ENCODE measurements around the gene PEAK3. TPM values are rescaled to one million over a fixed set of nuclear protein-coding genes. Genes with fewer than 3 reads are reported as not detected.

Gene PEAK3
- total and polyA plus RNA-seq, 9 donors: 0.10 to 0.62 (median 0.26) TPM; not detected in 3

DNA sequence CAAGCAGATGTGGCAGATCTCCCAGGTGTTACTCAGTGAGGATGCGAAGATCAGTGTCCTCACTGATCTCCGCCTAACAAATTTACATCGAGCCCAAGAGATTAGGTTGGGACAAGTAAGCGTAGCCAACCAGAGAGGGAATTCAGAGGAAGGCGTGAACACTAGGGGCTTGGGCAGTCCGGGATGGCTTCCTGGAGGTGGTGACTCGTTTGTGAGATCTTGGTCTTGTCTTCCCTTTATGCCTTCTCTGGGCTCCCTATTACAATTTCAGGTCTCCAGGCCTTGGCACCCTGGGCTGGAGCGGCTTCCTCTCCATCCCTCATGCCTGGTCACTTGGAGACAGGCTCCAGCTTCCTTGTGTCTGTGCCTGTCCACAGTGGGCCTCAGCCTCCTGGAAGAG is 39.2 kb downstream of the PEAK3 start:
- TF ChIP-seq POLR2A (IDR thresholded peaks at IDR 0.05): no peak
- TF ChIP-seq, protein P1, sequence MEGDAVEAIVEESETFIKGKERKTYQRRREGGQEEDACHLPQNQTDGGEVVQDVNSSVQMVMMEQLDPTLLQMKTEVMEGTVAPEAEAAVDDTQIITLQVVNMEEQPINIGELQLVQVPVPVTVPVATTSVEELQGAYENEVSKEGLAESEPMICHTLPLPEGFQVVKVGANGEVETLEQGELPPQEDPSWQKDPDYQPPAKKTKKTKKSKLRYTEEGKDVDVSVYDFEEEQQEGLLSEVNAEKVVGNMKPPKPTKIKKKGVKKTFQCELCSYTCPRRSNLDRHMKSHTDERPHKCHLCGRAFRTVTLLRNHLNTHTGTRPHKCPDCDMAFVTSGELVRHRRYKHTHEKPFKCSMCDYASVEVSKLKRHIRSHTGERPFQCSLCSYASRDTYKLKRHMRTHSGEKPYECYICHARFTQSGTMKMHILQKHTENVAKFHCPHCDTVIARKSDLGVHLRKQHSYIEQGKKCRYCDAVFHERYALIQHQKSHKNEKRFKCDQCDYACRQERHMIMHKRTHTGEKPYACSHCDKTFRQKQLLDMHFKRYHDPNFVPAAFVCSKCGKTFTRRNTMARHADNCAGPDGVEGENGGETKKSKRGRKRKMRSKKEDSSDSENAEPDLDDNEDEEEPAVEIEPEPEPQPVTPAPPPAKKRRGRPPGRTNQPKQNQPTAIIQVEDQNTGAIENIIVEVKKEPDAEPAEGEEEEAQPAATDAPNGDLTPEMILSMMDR (IDR thresholded peaks at IDR 0.05): no peak
- no peak for TF ChIP-seq EP300 (IDR thresholded peaks at IDR 0.05)
- Histone ChIP-seq H3K27me3 (no peaks in the 10 kb centered on the region), H3K27ac (no peak overlapping the region), H3K4me3 (no peak overlapping the region), H3K4me1 (ENCODE audit: insufficient read depth) (peaks cover 19% of the 10 kb centered on the region), H3K36me3 (no peaks in the 10 kb centered on the region), H3K9me3 (no peaks in the 10 kb centered on the region)
- no peak for DNase-seq
- 87 to 91% (median 89%) methylated on average over 8 of the region's 8 CpGs for WGBS, 3 donors
- intact Hi-C loops (cut with DNase I): loop anchor here in 1 of 4 donors (10.0 kb wide), 1 partner anchor 372 kb away; no protein-coding TSS in a partner anchor

- Histone ChIP-seq H3K27me3 (no peaks in the 10 kb centered on the region), H3K27ac (no peak overlapping the region), H3K36me3 (no peaks in the 10 kb centered on the region), H3K4me1 (ENCODE audit: insufficient read depth) (peaks cover 25% of the 10 kb centered on the region), H3K4me3 (no peak overlapping the region), H3K9me3 (no peaks in the 10 kb centered on the region)
- DNase-seq: no peak
- intact Hi-C loops (cut with DNase I): loop anchor here in 1 of 4 donors (10.0 kb wide), 1 partner anchor 373 kb away; no protein-coding TSS in a partner anchor
- 85 to 89% (median 88%) methylated on average over 12 of the region's 12 CpGs for WGBS, 3 donors
- no peak for TF ChIP-seq POLR2A (IDR thresholded peaks at IDR 0.05)
- TF ChIP-seq, protein P1 (IDR thresholded peaks at IDR 0.05): no peak
- no peak for TF ChIP-seq EP300 (IDR thresholded peaks at IDR 0.05)
These were observed 39.9 kb downstream of the PEAK3 start for GRCh38 chr19:2242092-2242537.

DNA sequence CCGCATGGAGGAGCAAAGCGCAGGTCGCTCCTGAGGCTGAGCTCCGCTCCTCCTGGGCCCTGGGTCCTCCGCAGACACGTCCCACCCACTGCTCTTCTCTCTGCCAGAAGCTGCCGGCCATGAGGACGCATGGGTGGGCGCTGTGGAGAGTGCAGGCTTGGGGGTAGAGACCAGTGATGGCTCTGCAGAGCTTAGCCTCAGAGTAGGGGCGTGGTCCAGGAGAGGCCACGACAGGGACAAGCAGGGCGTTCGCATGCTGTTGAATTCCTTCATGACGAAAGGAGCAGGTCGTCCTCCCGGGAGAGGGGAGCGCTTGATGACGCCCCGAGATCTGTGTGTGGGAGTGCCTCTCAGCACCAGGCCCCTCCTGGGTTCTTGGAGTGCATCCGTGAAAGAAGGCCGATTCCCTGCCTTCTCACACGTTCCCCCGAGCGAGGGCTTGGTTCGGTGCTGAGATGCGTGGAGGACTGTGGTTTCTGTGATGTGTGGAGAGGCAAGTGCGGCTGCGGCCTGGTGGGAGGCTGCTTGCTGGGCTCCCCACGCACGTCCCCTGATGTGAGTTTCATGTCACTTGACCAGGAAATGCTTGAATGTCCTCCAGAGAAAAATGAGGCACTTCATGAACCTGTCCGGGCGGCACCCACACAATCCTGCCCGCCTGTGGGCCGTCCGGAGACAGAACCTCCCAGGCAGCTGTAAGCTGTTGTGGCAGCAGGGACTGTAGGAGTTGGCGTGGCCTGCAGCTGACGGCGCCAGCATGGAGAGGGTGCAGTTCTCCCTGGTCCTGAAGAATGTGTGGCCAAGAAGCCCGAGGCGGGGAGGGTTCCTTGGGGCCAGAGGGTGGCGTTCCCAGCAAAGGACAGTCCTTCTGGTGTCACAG is 40.9 kb downstream of the PEAK3 start:
- H3K27me3 ChIP-seq: no peaks in the 10 kb centered on the region
- TF ChIP-seq, protein P1 (IDR thresholded peaks at IDR 0.05): no peak
- TF ChIP-seq POLR2A (IDR thresholded peaks at IDR 0.05) (no peak), EP300 (IDR thresholded peaks at IDR 0.05) (no peak)
- no peak overlapping the region for H3K4me3 ChIP-seq
- no peak for DNase-seq
- no peak overlapping the region for H3K27ac ChIP-seq
- 50 to 63% (median 59%) methylated on average over 41 of the region's 41 CpGs for WGBS, 3 donors
- no peaks in the 10 kb centered on the region for H3K9me3 ChIP-seq
- no peaks in the 10 kb centered on the region for H3K36me3 ChIP-seq
- intact Hi-C loops (cut with DNase I): loop anchor here in 1 of 4 donors (10.0 kb wide), 1 partner anchor 374 kb away; no protein-coding TSS in a partner anchor
- H3K4me1 ChIP-seq (ENCODE audit: insufficient read depth): peaks cover 25% of the 10 kb centered on the region

- 13 to 20% (median 14%) methylated on average over 34 of the region's 34 CpGs for WGBS, 3 donors
- H3K9me3 ChIP-seq: no peaks in the 10 kb centered on the region
- H3K36me3 ChIP-seq: no peaks in the 10 kb centered on the region
- H3K4me3 ChIP-seq: peak overlapping the region; percentile 34
- H3K27me3 ChIP-seq: no peaks in the 10 kb centered on the region
- TF ChIP-seq EP300 (IDR thresholded peaks at IDR 0.05) (no peak), POLR2A (IDR thresholded peaks at IDR 0.05) (no peak)
- TF ChIP-seq, protein P1 (IDR thresholded peaks at IDR 0.05): no peak
- H3K4me1 ChIP-seq (ENCODE audit: insufficient read depth): peaks cover 26% of the 10 kb centered on the region
- intact Hi-C loops (cut with DNase I): loop anchor here in 3 of 4 donors (5.0 to 10.0 kb wide), 4 partner anchors 32 to 375 kb away; partner anchors contain the start of gene DOT1L (in 1 of the 3)
- no peak for DNase-seq
- H3K27ac ChIP-seq: peak overlapping the region in 1 of 2 donors; percentile 33
These were observed 41.9 kb downstream of the PEAK3 start for GRCh38 chr19:2239771-2240770.
